GM12878 (cell line): Measurements from ENCODE around the gene STEAP4.

Experiments
- ATF3 ChIP-seq: IDR thresholded peaks from 2 replicates; pipeline ENCODE4 v1.6.1; 2011; ENCODE audit warnings: low read depth, mild to moderate bottlenecking, low read length, moderate library complexity, borderline replicate concordance; ENCODE audit errors: extremely low read depth
- BHLHE40 ChIP-seq, 2 experiments: fragments of 450-650 bp in 1 of 2; IDR thresholded peaks; 2 replicates each; pipeline ENCODE4 v1.6.1; 2011 to 2017; ENCODE audit warnings: low read depth in 2 of 2, borderline replicate concordance in 1 of 2, improper control_type of control experiment in 1 of 2, low read length in 1 of 2, mild to moderate bottlenecking in 1 of 2
- CBX3 ChIP-seq: fragments of 200-600 bp; sonication (generic); IDR thresholded peaks from 2 replicates; pipeline ENCODE4 v1.6.1; 2016; ENCODE audit warnings: low read depth, borderline replicate concordance
- CTCF ChIP-seq, 3 experiments: IDR thresholded peaks in 2 of 3; conservative IDR thresholded peaks in 1 of 3; 2 replicates each; pipeline ENCODE4 v1.5.1; 2011; ENCODE audit warnings: low read depth in 3 of 3, low read length in 3 of 3, mild to moderate bottlenecking in 3 of 3, control low read depth in 2 of 3, moderate library complexity in 2 of 3, inconsistent platforms in 1 of 3, mixed read lengths in 1 of 3; ENCODE audit not compliant: control insufficient read depth in 2 of 3, insufficient read depth in 1 of 3; ENCODE audit errors: extremely low read depth in 1 of 3
- HDAC6 ChIP-seq: fragments of 200-600 bp; sonication (generic); IDR thresholded peaks from one replicate; pipeline ENCODE4 v1.8.0; 2017; ENCODE audit warnings: antibody characterized with exemption; ENCODE audit not compliant: unreplicated experiment
- IRF3 ChIP-seq: fragments of 450-650 bp; IDR thresholded peaks from 2 replicates; pipeline ENCODE4 v1.6.1; 2014; ENCODE audit warnings: mild to moderate bottlenecking
- POLR2A ChIP-seq: IDR thresholded peaks from 2 replicates; pipeline ENCODE4 v1.6.1; 2011; ENCODE audit warnings: low read depth, mild to moderate bottlenecking, low read length
- RAD21 ChIP-seq: IDR thresholded peaks from 2 replicates; pipeline ENCODE4 v1.6.1; 2011; ENCODE audit warnings: mild to moderate bottlenecking, low read depth, low read length, moderate library complexity; ENCODE audit not compliant: insufficient read depth
- SMC3 ChIP-seq: IDR thresholded peaks from 2 replicates; pipeline ENCODE4 v1.6.1; 2011; ENCODE audit warnings: low read length, improper control_type of control experiment, borderline replicate concordance
- YY1 ChIP-seq: IDR thresholded peaks from 2 replicates; pipeline ENCODE4 v1.6.1; 2011; ENCODE audit warnings: low read depth, mild to moderate bottlenecking, low read length

GRCh38 chr7:88269586-88269985, 37.1 kb downstream of the STEAP4 start:
- TF ChIP-seq CTCF (IDR thresholded peaks at IDR 0.05 in 2 of 3, conservative IDR thresholded peaks at IDR 0.05 in 1 of 3; ENCODE audit: control insufficient read depth in 2 of 3, extremely low read depth in 1 of 3, insufficient read depth in 1 of 3, low read depth in 3 of 3, low read length in 3 of 3) (no peak), POLR2A (no peak), CBX3 (no peak), BHLHE40 (IDR thresholded peaks at IDR 0.05; ENCODE audit: borderline replicate concordance in 1 of 2, low read depth in 2 of 2, low read length in 1 of 2) (no peak), HDAC6 (no peak), SMC3 (no peak), ATF3 (no peak), IRF3 (no peak), RAD21 (no peak), YY1 (no peak)
